ENCODE measurements around the gene RNF220.

Gene RNF220

GRCh38 chr1:44442791-44443190 lies 37.7 kb downstream of the RNF220 start:
- Histone ChIP-seq H3K79me2 (ENCODE audit: control insufficient read depth, insufficient read depth, low read length, poor library complexity) (no peaks in the 10 kb centered on the region), H3K4ac (ENCODE audit: low read depth, low read length) (no peak overlapping the region), H4K12ac (ENCODE audit: low read depth, low read length) (no peak overlapping the region), H3K18ac (ENCODE audit: low read length) (no peak overlapping the region), H3K4me1 (ENCODE audit: control insufficient read depth in 1 of 2, insufficient read depth in 2 of 2, low read length in 2 of 2) (no peaks in the 10 kb centered on the region), H2AFZ (ENCODE audit: insufficient read depth, low read length, poor library complexity) (no peak overlapping the region), H2BK120ac (ENCODE audit: insufficient read depth, low read length, poor library complexity) (no peak overlapping the region), H3K27me3 (ENCODE audit: insufficient read depth, low read length) (no peaks in the 10 kb centered on the region), H3K9me3 (ENCODE audit: insufficient read depth, low read depth, low read length) (no peaks in the 10 kb centered on the region), H2BK12ac (ENCODE audit: low read length) (no peak overlapping the region), H3K14ac (ENCODE audit: low read length) (no peak overlapping the region), H3K79me1 (ENCODE audit: low read length) (no peaks in the 10 kb centered on the region), H3K4me2 (ENCODE audit: low read length) (no peak overlapping the region), H3K36me3 (ENCODE audit: control insufficient read depth in 1 of 2, insufficient read depth in 2 of 2, low read length in 2 of 2) (no peaks in the 10 kb centered on the region), H2BK5ac (ENCODE audit: low read depth, low read length, poor library complexity) (no peak overlapping the region), H4K91ac (ENCODE audit: low read depth, low read length) (no peak overlapping the region), H4K8ac (ENCODE audit: low read depth, low read length) (no peak overlapping the region), H3K9ac (ENCODE audit: low read length) (no peak overlapping the region), H3K27ac (ENCODE audit: low read depth, low read length) (no peak overlapping the region), H3K23ac (ENCODE audit: low read length) (no peak overlapping the region), H3K4me3 (ENCODE audit: low read depth, low read length) (no peak overlapping the region), H2AK5ac (ENCODE audit: low read length) (no peak overlapping the region)
- no CpG with 5 or more reads among the region's 1 CpG for WGBS (ENCODE audit: extremely low coverage, insufficient coverage, insufficient read length)
- DNase-seq = no peak

DNA sequence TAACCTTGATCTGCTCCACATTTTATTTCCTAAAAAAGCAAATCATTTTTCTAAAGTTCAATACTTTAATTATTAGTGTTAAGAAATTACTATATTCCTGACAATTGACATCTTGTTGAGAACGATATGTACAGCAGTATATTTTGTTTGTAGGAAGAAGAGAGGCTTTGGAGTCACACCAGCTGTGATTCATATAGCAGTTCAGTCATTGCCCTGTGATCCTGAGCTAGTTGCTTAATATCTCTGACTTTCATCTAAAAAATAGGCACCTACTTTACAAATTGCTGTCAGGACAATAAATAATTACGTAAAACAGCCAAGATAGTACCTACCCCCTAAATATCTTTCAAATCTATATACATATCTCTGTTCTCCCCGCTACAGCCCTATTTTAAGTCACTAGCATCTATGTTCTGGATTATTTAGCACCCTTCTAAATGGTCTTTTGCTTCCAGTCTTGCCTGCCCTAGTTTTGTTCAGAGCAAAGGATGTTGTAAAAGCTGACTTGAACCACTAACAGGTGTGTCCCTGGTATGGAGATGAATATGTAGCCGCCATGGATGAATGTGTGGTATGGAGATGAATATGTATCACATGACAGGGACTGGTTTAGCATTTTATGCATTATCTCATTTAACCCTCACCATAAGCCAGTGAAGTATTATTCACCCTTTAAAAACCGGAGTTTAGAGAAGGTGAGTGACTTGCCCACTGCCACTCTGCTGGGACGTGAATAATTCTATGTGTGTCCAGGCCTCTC lies 42.2 kb downstream of the RNF220 start:
- Histone ChIP-seq H2AK5ac (ENCODE audit: low read length) (no peak overlapping the region), H2BK5ac (ENCODE audit: low read depth, low read length, poor library complexity) (no peak overlapping the region), H2BK120ac (ENCODE audit: insufficient read depth, low read length, poor library complexity) (no peak overlapping the region), H3K9me3 (ENCODE audit: insufficient read depth, low read depth, low read length) (no peaks in the 10 kb centered on the region), H3K14ac (ENCODE audit: low read length) (no peak overlapping the region), H4K91ac (ENCODE audit: low read depth, low read length) (no peak overlapping the region), H3K9ac (ENCODE audit: low read length) (no peak overlapping the region), H3K79me2 (ENCODE audit: control insufficient read depth, insufficient read depth, low read length, poor library complexity) (no peaks in the 10 kb centered on the region), H2AFZ (ENCODE audit: insufficient read depth, low read length, poor library complexity) (no peak overlapping the region), H3K4me1 (ENCODE audit: control insufficient read depth in 1 of 2, insufficient read depth in 2 of 2, low read length in 2 of 2) (no peaks in the 10 kb centered on the region), H3K23ac (ENCODE audit: low read length) (no peak overlapping the region), H3K79me1 (ENCODE audit: low read length) (no peaks in the 10 kb centered on the region), H2BK12ac (ENCODE audit: low read length) (no peak overlapping the region), H3K27me3 (ENCODE audit: insufficient read depth, low read length) (no peaks in the 10 kb centered on the region), H4K12ac (ENCODE audit: low read depth, low read length) (no peak overlapping the region), H3K27ac (ENCODE audit: low read depth, low read length) (no peak overlapping the region), H4K8ac (ENCODE audit: low read depth, low read length) (no peak overlapping the region), H3K36me3 (ENCODE audit: control insufficient read depth in 1 of 2, insufficient read depth in 2 of 2, low read length in 2 of 2) (no peaks in the 10 kb centered on the region), H3K4me3 (ENCODE audit: low read depth, low read length) (no peak overlapping the region), H3K4me2 (ENCODE audit: low read length) (no peak overlapping the region), H3K18ac (ENCODE audit: low read length) (no peak overlapping the region), H3K4ac (ENCODE audit: low read depth, low read length) (no peak overlapping the region)
- DNase-seq = peak in 1 of 2 donors; percentile 21
- no CpG with 5 or more reads among the region's 6 CpGs for WGBS (ENCODE audit: extremely low coverage, insufficient coverage, insufficient read length)

- Histone ChIP-seq H3K23ac (ENCODE audit: low read length) (no peak overlapping the region), H3K36me3 (ENCODE audit: control insufficient read depth in 1 of 2, insufficient read depth in 2 of 2, low read length in 2 of 2) (no peaks in the 10 kb centered on the region), H3K4ac (ENCODE audit: low read depth, low read length) (no peak overlapping the region), H3K79me2 (ENCODE audit: control insufficient read depth, insufficient read depth, low read length, poor library complexity) (no peaks in the 10 kb centered on the region), H3K27ac (ENCODE audit: low read depth, low read length) (no peak overlapping the region), H2AK5ac (ENCODE audit: low read length) (no peak overlapping the region), H2BK5ac (ENCODE audit: low read depth, low read length, poor library complexity) (no peak overlapping the region), H4K12ac (ENCODE audit: low read depth, low read length) (no peak overlapping the region), H4K8ac (ENCODE audit: low read depth, low read length) (no peak overlapping the region), H3K4me3 (ENCODE audit: low read depth, low read length) (no peak overlapping the region), H3K9ac (ENCODE audit: low read length) (no peak overlapping the region), H3K9me3 (ENCODE audit: insufficient read depth, low read depth, low read length) (peaks cover 2% of the 10 kb centered on the region), H3K14ac (ENCODE audit: low read length) (no peak overlapping the region), H3K4me2 (ENCODE audit: low read length) (no peak overlapping the region), H2BK120ac (ENCODE audit: insufficient read depth, low read length, poor library complexity) (no peak overlapping the region), H3K79me1 (ENCODE audit: low read length) (no peaks in the 10 kb centered on the region), H3K18ac (ENCODE audit: low read length) (no peak overlapping the region), H2BK12ac (ENCODE audit: low read length) (no peak overlapping the region), H3K4me1 (ENCODE audit: control insufficient read depth in 1 of 2, insufficient read depth in 2 of 2, low read length in 2 of 2) (no peaks in the 10 kb centered on the region), H4K91ac (ENCODE audit: low read depth, low read length) (no peak overlapping the region), H2AFZ (ENCODE audit: insufficient read depth, low read length, poor library complexity) (no peak overlapping the region), H3K27me3 (ENCODE audit: insufficient read depth, low read length) (no peaks in the 10 kb centered on the region)
- no peak for DNase-seq
These were observed 48.8 kb downstream of the RNF220 start for GRCh38 chr1:44453798-44454349.

- no peak overlapping the region for H2AK5ac ChIP-seq (ENCODE audit: low read length)
- H3K9ac ChIP-seq (ENCODE audit: low read length) = no peak overlapping the region
- H3K4ac ChIP-seq (ENCODE audit: low read depth, low read length) = no peak overlapping the region
- no peaks in the 10 kb centered on the region for H3K79me2 ChIP-seq (ENCODE audit: control insufficient read depth, insufficient read depth, low read length, poor library complexity)
- H3K4me2 ChIP-seq (ENCODE audit: low read length) = no peak overlapping the region
- WGBS (ENCODE audit: extremely low coverage, insufficient coverage, insufficient read length) = no CpG with 5 or more reads among the region's 3 CpGs
- H3K27ac ChIP-seq (ENCODE audit: low read depth, low read length) = no peak overlapping the region
- H3K36me3 ChIP-seq (ENCODE audit: control insufficient read depth in 1 of 2, insufficient read depth in 2 of 2, low read length in 2 of 2) = no peaks in the 10 kb centered on the region
- H3K27me3 ChIP-seq (ENCODE audit: insufficient read depth, low read length) = no peaks in the 10 kb centered on the region
- no peak overlapping the region for H2BK5ac ChIP-seq (ENCODE audit: low read depth, low read length, poor library complexity)
- no peak overlapping the region for H2BK12ac ChIP-seq (ENCODE audit: low read length)
- H3K4me1 ChIP-seq (ENCODE audit: control insufficient read depth in 1 of 2, insufficient read depth in 2 of 2, low read length in 2 of 2) = no peaks in the 10 kb centered on the region
- peaks cover 2% of the 10 kb centered on the region for H3K9me3 ChIP-seq (ENCODE audit: insufficient read depth, low read depth, low read length)
- no peak overlapping the region for H2BK120ac ChIP-seq (ENCODE audit: insufficient read depth, low read length, poor library complexity)
- H3K18ac ChIP-seq (ENCODE audit: low read length) = no peak overlapping the region
- no peak overlapping the region for H3K14ac ChIP-seq (ENCODE audit: low read length)
- no peak overlapping the region for H3K4me3 ChIP-seq (ENCODE audit: low read depth, low read length)
- H4K8ac ChIP-seq (ENCODE audit: low read depth, low read length) = no peak overlapping the region
- no peak overlapping the region for H2AFZ ChIP-seq (ENCODE audit: insufficient read depth, low read length, poor library complexity)
- H4K91ac ChIP-seq (ENCODE audit: low read depth, low read length) = no peak overlapping the region
- no peaks in the 10 kb centered on the region for H3K79me1 ChIP-seq (ENCODE audit: low read length)
- no peak overlapping the region for H4K12ac ChIP-seq (ENCODE audit: low read depth, low read length)
- no peak for DNase-seq
- H3K23ac ChIP-seq (ENCODE audit: low read length) = no peak overlapping the region
These were observed 49.6 kb downstream of the RNF220 start for GRCh38 chr1:44454704-44455103.

Measured in trophoblast cell (in vitro differentiated cells and primary cell).